ENCODE data around the gene NPAS3. TPM values are rescaled to one million over a fixed set of nuclear protein-coding genes. Genes with fewer than 3 reads are reported as not detected.

Gene NPAS3
- total and polyA plus RNA-seq, 7 donors, result 0.36 to 6.4 (median 4.6) TPM; not detected in 2

DNA sequence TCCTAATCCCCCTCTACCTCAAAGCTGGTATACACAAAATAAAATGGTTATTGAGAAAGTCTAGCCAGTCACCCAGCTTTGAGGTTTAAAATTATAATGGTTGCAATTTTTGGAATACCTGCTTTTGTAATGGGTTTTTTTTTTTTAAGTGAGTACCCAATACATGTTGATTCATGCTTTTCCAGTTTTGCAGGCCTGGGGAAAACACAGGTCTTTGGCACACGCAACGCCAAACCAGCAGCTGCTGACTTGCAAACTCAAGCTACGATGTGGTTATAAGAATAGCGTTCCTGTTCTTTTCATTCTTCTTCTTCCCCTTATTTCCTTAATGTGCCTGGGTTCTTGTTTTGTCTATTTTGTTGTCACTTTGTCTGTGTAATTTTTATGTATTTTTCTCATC, 779.2 kb downstream of the NPAS3 start:
- H3K27me3 ChIP-seq, result no peaks in the 10 kb centered on the region
- peaks cover 0 to 6% (median 3%) of the 10 kb centered on the region in 4 donors for H3K4me1 ChIP-seq
- intact Hi-C loops (cut with DNase I), result no loop called here
- no peak overlapping the region for H3K4me3 ChIP-seq
- H3K9me3 ChIP-seq, result no peaks in the 10 kb centered on the region
- H3K36me3 ChIP-seq, result no peaks in the 10 kb centered on the region
- TF ChIP-seq CTCF (IDR thresholded peaks at IDR 0.05), result no peak
- TF ChIP-seq POLR2A (IDR thresholded peaks at IDR 0.05), result no peak
- no peak for TF ChIP-seq POLR2AphosphoS5 (IDR thresholded peaks at IDR 0.05)
- TF ChIP-seq EP300 (IDR thresholded peaks at IDR 0.05), result no peak
- no peak for DNase-seq
- no peak overlapping the region for H3K27ac ChIP-seq
- 95 to 97% methylated on average over 4 of the region's 4 CpGs for WGBS, 2 donors

- 89% methylated on average over 4 of the region's 4 CpGs for WGBS, 2 donors
- Histone ChIP-seq H3K4me3 (no peak overlapping the region), H3K4me1 (no peaks in the 10 kb centered on the region), H3K27me3 (no peaks in the 10 kb centered on the region), H3K9me3 (no peaks in the 10 kb centered on the region), H3K27ac (no peak overlapping the region), H3K36me3 (no peaks in the 10 kb centered on the region)
- intact Hi-C loops (cut with DNase I), result no loop called here
- TF ChIP-seq POLR2A (IDR thresholded peaks at IDR 0.05), result no peak
- TF ChIP-seq POLR2AphosphoS5 (IDR thresholded peaks at IDR 0.05), result no peak
- TF ChIP-seq CTCF (IDR thresholded peaks at IDR 0.05), result no peak
- TF ChIP-seq EP300 (IDR thresholded peaks at IDR 0.05), result no peak
- DNase-seq, result no peak
Measured at GRCh38 chr14:33720284-33720787, 781.7 kb downstream of the NPAS3 start.

DNA sequence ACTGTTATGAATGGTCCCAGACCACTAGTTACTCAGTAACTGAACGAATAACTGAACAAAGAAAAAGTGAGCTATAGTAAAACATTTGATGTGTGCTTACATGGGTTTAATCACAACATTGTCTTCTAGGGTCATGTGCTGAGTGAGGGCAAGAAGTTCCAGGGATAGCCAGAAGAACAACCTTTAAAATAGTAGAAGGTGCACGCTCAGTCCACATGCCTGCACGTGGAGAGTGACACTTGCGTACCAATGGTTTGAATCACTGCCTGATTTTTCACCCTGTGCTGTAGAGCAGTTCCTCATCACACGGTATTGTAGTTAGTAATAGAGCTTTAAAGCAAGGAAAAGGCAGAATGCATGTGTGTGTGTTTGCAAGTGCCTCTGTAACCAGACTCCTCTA, 788.0 kb downstream of the NPAS3 start:
- intact Hi-C loops (cut with DNase I), result no loop called here
- 82 to 86% methylated on average over 5 of the region's 5 CpGs for WGBS, 2 donors
- TF ChIP-seq CTCF (IDR thresholded peaks at IDR 0.05) (no peak), POLR2AphosphoS5 (IDR thresholded peaks at IDR 0.05) (no peak), POLR2A (IDR thresholded peaks at IDR 0.05) (no peak), EP300 (IDR thresholded peaks at IDR 0.05) (no peak)
- H3K27ac ChIP-seq, result no peak overlapping the region
- H3K9me3 ChIP-seq, result no peaks in the 10 kb centered on the region
- DNase-seq, result no peak
- H3K4me3 ChIP-seq, result no peak overlapping the region
- peaks cover 0 to 8% (median 0%) of the 10 kb centered on the region in 4 donors for H3K4me1 ChIP-seq
- no peaks in the 10 kb centered on the region for H3K27me3 ChIP-seq
- H3K36me3 ChIP-seq, result no peaks in the 10 kb centered on the region

DNA sequence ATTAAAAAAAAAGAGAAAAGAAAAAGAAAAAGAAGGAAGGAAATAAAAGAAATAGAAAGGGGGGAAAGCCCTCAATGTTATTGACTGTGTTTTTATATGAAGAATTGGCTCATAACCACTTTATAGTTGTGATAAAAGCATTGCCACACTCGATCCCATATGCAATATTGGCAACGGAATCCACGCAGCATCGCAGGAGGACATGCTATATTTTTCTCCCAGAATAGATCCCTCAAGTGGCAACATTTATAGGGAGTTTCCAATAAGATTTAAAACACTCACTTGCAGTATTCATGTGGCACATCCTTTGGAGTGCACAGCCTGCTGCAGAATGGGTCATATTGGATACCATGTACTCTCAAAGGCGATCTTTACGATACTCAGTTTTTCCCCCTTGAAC, 788.9 kb downstream of the NPAS3 start:
- Histone ChIP-seq H3K36me3 (no peaks in the 10 kb centered on the region), H3K9me3 (no peaks in the 10 kb centered on the region), H3K27ac (no peak overlapping the region), H3K4me1 (peaks cover 0 to 8% (median 0%) of the 10 kb centered on the region in 4 donors), H3K27me3 (no peaks in the 10 kb centered on the region), H3K4me3 (no peak overlapping the region)
- DNase-seq, result no peak
- intact Hi-C loops (cut with DNase I), result no loop called here
- 67 to 69% methylated on average over 6 of the region's 6 CpGs for WGBS, 2 donors
- TF ChIP-seq POLR2AphosphoS5 (IDR thresholded peaks at IDR 0.05) (no peak), EP300 (IDR thresholded peaks at IDR 0.05) (no peak), POLR2A (IDR thresholded peaks at IDR 0.05) (no peak), CTCF (IDR thresholded peaks at IDR 0.05) (no peak)

- H3K4me3 ChIP-seq, result no peak overlapping the region
- 52 to 71% methylated on average over 3 of the region's 3 CpGs for WGBS, 2 donors
- no peak overlapping the region for H3K27ac ChIP-seq
- H3K9me3 ChIP-seq, result no peaks in the 10 kb centered on the region
- intact Hi-C loops (cut with DNase I), result no loop called here
- DNase-seq, result no peak
- peaks cover 0 to 8% (median 0%) of the 10 kb centered on the region in 4 donors for H3K4me1 ChIP-seq
- H3K27me3 ChIP-seq, result no peaks in the 10 kb centered on the region
- TF ChIP-seq CTCF (IDR thresholded peaks at IDR 0.05) (no peak), POLR2A (IDR thresholded peaks at IDR 0.05) (no peak), POLR2AphosphoS5 (IDR thresholded peaks at IDR 0.05) (no peak), EP300 (IDR thresholded peaks at IDR 0.05) (no peak)
- no peaks in the 10 kb centered on the region for H3K36me3 ChIP-seq
Measured at GRCh38 chr14:33728010-33728498, 789.4 kb downstream of the NPAS3 start.

All from sigmoid colon (tissue), 7 donors.